Lung microvascular endothelial cell (primary cell): Measurements from ENCODE around the gene SIMC1. TPM values are rescaled to one million over a fixed set of nuclear protein-coding genes. Genes with fewer than 3 reads are reported as not detected.

Experiments
- DNase-seq, 2 donors: peaks; one replicate each; pipeline versions ENCODE4 v3.0.0 to v3.0.0-alpha.2; 2010; ENCODE audit warnings: low read depth in 2 of 2
- total RNA-seq: library from RNA; depleted of rRNA; stranded (reverse); fragments of >200 nt; gene quantifications from 2 replicates; pipeline ENCODE4 v1.2.1, GENCODE V29; 2014

The SIMC1 gene
- total RNA-seq, 1 donor from 2014 or later = 2.2 TPM

DNA sequence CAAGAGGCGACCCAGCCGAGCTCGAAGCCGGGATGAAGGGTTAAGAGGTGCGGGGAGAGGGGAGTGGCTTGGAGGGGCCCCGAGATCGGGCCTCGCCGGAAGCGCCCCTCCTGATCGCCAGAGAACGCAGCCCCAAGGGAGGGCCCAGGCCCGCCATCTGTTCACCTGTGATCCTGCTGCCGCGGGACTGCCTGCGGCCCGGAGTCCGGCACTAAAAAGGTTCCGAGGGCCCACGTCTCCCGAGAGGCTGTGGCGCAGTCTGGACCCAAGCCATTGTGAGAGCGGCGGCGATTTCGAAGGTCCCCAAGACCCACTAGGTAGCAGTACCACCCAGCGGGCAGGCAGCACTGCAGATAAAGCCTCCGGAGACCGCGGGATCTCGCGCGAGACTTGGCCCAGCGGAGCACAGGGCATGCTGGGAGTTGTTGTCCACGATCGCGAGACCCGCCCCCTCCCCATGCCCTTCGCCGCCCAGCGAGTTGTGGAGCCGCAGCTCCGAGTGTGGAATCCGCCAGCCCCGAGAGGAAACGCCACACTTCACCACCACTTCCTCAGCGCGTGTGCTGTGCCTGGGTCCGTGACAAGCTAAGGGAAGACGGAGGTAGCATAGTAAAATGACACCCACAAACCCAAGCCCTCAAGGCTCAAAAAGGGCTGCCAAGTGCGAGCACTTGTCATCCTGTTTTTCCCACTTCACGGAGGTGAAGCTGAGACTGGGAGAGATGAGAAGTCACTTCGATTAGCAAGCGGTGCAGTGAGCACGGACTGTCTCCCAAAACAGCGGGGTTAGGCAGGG is 123.4 kb downstream of the SIMC1 start, which contains the start of gene KIAA1191:
Gene KIAA1191 (minus strand): TSS at position 328 of the 796 bp plus-strand sequence. CDS start 2,256 bp downstream, outside the sequence.
- peak; percentile 94 to 95 for DNase-seq

DNA sequence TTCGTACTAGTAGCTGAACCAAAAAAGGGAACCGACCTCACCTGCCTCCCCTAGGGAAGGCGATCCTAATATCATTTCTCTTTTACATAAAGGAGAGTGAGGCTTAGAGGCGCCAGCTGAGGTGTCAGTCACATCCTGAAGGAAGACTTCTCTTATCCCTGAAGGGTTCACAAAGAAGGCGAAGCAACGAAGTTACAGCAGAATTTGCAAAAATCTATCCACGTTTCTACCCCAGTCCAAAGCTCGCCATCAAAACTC is 123.9 kb downstream of the SIMC1 start:
- no peak for DNase-seq

DNA sequence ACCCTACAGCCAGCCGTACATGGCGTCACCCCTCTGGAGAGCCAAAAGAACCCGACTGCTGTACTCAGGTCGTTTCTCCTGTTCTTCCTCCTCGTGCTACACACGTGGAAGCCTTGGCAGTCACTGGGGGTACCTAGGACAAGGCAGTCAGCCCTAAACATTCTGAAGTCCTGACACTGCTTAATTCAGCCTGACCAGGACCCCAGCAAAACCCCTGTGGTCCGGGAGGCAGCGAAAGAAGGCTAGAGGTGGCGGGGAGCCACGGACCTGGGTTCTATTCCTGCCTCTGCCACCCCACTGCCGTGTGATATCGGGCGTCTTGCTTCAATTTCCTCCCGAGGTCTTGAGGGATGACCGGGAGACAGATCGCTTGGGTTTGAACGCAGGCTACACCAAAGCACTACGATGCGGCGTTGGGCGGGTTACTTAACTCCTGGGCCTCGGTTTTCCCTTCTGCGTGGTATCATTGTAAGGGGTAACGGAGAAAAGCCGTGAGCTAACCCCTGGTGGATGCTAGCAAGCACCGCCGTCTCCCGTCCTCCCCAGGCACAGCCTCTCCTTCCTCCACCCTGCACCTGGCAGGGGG is 126.6 kb downstream of the SIMC1 start:
- DNase-seq = no peak

DNA sequence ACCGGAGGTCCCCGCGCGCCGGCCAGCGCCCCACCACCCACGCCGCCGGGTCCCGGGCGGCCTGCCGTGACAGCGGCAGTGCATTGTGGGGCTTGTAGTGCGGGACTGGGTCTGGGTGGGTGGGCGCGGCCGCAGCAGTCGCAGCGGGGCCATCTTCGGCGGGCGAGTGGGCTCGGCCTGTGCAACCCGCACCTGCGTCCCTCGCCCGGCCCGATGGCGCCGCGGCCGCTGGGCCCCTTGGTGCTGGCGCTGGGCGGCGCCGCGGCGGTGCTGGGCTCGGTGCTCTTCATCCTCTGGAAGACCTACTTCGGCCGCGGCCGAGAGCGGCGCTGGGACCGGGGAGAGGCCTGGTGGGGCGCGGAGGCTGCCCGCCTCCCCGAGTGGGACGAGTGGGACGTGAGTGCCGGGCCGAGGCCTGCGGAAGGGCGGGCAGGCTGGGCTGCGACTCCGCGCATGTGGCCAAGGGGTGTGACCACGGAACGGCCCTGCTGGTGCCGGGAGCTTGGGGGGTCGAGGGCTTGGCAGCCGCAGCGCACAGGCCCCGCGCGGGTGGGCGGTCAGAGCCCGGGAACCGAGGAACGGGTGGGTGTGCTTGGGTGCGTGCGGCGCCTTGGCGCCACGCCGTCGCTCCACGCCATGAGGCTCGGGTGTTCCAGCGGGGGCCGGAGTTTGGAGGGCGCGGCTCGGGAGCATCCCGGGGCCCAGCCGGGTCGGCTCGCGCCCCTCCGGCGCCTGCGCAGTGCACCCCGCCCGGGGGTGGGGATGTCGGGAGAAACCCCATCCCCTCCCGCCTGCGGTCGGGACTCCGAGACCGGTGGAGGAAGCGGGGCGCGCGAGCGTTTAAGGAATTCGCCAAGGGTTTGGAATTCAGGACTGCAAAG is 127.4 kb downstream of the SIMC1 start, which contains the start of gene ARL10:
Gene ARL10 (plus strand): TSS at position 137 of the 881 bp plus-strand sequence. CDS start 77 bp downstream, at position 214.
- peak; percentile 41 to 56 for DNase-seq

DNA sequence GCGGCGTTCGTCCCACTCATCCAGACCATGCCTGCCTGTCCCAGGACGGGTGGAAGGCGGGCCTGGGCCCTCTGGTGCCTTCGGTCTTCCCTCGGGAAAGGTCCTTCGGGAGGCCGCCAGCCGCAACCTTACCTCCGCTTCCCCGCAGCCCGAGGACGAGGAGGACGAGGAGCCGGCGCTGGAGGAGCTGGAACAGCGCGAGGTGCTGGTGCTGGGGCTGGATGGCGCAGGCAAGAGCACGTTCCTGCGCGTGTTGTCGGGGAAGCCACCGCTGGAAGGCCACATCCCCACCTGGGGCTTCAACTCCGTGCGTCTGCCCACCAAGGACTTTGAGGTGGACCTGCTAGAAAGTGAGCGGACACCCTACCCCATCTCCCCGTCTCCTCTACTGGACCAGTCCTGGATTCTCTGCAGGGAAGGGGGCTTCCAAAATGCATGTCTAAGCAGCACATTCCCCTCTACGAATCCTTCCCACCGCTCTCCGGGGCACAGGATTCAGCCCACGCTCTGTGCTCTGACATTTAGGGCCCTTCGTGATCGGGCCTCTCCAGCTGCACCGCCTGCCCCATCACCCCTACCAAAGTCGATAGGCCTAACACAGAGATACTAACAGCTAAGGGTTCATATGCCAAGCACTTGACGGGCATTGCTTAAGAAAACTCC is 128.1 kb downstream of the SIMC1 start:
- DNase-seq = peak in 1 of 2 donors; percentile 28

DNA sequence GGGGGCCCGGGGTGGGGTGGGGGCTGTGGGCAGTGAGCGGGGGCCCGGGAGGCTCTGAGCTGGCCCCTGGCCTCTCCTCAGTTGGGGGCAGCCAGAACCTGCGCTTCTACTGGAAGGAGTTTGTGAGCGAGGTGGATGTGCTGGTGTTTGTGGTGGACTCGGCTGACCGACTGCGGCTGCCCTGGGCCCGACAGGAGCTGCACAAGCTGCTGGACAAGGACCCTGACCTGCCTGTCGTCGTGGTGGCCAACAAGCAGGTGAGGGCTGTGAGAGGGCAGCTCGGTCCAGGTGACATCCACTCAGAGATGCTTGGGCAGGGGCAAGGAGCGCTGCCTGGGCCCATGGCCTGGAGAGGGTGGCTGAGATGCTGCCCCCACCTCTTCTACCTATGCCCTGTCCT is 130.5 kb downstream of the SIMC1 start:
- no peak for DNase-seq

DNA sequence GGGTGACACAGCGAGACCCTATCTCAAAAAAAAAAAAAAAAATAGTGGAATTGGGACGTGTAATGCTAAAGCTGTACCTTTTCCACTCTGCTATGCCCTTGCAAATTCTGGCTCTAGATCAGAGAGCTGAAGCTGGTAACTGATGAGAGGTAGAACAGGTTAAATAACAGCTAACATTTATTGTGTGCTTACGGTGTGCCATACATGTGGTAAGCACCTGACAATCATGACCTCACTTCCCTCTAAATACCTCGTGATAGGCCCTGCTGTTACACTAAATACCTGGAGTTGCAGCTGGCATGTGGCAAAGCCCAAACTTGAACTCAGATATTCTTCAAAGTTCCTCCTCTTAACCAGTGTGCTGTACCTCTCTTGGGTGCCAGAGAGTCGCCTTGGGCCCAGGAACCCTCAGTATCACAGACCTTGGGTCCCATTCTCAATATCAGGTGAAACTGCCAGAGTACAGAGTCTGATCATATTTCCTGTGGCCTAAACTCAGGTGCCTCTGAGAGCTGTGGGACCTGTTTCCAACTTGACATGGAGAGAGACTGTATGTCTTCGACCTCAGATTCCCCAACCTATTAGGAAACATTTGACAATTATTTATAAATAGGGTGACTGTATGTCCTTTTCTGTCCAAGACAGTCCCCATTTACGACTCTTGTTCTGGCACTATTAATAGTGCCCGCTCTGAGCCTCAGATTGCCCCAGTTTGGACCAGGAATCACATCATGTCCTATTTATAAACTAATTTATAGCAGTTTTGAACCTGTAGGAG is 131.9 kb downstream of the SIMC1 start:
- DNase-seq = no peak

DNA sequence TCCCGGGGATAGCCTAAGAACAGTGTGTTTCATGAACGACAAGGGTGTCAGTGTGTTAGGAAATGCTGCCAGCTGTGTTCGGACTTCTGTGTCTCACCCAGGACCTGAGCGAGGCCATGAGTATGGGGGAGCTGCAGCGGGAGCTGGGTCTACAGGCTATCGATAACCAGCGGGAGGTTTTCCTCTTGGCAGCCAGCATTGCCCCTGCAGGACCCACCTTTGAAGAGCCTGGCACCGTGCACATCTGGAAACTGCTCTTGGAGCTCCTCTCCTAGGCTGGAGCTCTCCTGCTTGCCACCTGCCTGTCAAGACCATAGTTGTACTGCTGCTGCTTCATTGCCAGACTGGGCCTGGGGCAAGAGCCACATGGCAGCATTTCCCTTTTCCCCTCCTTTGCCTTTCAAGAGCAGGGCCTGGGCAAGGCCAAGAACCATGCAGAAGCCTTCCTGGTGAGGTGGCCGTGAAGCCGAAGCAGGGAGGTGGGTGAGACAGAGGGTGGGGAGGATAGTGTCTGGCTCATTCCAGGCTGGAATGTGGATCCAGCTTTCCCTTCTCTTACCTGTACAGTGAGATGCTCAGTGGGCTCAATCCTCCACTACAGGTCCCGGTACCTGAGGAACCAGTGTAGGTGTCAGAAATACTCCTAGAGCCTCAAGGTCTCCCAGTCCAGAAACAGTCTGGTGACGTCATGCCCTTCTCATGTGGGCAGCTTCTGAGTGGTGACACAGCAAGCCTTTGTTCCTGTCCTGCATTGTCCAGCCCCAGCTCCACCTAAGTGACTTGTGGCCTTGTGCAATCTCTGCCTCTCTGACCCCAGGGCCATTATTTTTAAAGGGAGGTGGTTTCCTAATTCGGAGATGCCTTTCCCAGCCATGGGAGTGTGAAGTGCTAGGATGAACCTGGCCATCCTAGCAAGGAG is 133.7 kb downstream of the SIMC1 start:
- DNase-seq = peak in 1 of 2 donors; percentile 21

DNA sequence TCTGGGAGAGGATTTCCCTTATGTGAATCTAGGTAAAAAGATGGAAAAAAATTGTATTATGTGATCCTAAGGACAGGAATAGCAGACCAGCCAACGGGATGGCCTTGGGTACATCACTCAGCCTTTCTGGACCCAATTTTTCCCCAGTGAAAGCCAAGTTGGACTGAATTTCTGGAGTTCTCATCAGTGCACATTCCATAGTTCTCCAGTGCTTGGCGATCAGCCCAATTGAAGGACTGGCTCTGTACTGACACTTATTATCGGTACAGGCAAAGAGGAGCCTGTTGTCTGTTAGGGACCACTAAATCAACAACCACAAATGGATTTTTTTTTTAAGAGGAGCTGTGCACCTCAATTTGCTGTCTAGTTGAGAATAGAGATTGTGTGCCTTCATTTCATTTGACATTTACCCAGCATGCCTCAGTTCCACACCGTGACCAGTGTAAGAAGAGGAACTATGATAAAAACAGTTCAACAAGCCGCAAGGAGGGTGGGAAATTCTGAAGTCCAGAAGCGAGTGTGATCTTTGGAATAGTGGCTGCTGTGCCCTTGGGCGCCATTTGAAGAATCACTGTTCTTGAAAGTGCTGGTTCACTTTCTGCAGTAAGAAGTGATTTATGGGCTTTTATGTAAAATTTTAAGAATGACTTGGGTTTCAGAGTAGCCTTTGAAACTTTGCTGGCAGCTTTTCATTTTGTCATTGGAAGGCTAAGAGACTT is 135.0 kb downstream of the SIMC1 start:
- no peak for DNase-seq

DNA sequence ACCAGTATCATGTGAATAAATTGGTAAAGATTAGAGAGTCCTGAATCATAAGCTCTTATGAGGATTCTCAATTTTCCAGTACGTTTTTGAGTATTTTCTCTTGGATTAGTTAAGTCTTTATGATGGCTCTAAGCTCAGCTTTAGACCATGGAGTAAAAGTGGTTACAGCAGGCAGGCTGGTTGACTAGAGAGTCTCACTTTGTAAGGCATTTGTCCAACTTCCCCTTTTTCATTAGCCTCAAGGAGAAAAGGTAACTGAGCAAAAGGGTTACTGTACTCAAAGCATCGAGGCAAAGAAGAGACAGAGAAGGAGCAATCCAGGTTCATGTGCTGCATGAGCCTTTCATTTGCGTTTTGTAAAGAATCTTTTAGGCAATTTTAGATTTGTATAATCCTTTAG is 141.7 kb downstream of the SIMC1 start:
- DNase-seq = no peak

DNA sequence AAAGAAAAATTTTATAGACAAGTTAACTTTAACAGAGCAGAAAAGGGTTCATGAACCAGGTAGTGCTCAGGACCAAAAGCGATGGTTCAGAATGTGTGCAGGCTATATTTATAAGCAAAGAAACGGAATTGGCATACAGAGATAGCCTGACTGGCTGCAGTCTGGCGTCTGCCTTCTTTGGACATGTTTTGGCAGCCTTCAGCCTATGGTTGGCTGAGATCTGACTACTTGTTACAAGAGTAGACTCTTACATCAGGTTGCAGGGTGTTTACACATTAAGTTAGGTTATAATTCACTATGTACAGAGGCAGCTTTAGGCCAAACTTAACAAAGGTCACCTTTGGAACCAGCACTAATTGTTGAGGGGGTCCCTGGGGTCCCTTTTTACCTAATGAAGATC is 143.2 kb downstream of the SIMC1 start:
- no peak for DNase-seq

DNA sequence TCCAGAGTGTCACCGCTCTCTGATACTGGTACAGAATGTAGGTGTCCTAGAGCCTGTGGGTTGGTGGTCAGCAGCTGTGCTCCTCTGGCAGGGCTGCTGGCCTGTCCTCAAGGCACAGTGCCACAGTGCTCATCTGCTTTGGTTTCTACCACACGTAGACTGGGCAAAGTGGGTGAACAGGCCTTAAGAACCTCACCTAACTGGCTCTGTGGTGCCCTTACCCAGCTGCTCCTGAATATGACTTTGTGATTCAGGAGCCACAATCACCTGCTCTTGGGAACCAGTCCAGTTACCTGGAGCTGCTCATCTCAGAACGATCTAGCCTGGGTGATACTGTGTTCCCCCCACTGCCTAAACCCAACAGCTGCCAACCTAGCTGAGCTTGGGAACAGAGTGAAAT is 143.8 kb downstream of the SIMC1 start:
- no peak for DNase-seq

DNA sequence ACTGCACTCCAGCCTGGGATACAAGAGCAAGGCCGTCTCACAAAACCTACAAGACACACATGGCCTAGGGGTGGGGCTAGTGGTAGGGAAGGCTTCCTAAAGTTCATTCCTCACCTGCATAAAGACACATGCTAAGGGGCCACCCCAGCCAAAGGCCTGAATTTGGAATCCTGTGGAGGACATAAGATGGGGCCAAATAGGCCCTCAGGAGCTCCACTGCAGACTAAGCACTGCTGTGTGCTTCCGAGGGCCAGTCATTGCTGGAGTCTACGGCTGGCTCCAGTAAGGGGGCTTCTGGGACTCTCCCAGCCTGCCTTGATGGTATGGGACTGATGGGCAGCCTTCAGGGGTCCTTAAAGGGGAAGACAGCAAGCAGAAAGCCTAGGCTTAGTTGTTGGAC is 144.5 kb downstream of the SIMC1 start:
- no peak for DNase-seq

DNA sequence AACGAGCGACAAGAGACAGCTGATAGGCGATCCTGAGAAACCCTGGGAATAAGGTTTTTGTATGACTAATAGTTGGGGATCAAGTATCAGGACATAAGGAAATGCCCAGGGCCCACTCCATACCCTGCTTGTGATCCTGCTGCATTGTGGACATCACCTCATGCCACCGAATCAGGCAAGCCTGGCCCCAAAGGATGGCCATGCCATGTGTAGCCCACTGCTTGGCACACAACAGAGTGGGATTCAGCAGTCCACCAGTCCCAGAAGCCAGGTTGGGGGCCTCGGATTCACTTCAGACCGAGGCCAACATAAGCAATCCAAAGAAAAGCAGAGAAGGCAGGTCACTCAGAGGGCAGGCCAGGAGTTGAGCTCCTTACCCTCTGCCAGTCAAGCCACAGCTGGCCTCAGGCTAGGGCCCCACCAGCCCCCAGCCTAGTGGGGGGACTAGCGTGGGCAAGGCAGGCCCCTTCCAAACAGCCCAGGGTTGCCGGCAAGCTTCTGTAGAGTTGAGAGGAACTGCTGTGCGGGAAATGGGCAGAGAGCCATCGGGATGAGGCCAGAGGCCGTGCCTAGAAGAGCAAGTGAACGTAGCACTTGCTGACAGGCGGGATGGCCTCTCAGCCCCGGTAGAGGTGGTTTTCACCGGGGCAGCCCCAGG is 145.2 kb downstream of the SIMC1 start:
- no peak for DNase-seq

DNA sequence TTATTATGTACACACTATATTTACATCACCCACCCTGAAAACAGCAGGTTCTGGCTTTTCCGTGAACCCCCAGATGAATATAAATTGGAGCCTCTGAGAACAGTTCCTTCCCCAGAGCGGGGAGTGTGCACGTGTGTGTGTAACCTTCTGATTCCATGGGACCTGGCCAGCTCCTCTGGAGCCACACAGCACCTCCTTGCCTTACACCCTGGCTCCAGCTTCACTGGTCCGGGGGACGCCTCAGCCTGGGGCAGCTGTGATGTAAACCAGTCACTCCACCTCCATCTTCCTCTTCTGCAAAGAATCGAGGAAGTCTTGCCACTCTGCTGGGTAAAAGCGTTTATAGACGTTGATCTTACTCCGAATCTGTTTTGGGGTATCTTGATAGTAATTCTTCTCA is 145.7 kb downstream of the SIMC1 start:
- no peak for DNase-seq

DNA sequence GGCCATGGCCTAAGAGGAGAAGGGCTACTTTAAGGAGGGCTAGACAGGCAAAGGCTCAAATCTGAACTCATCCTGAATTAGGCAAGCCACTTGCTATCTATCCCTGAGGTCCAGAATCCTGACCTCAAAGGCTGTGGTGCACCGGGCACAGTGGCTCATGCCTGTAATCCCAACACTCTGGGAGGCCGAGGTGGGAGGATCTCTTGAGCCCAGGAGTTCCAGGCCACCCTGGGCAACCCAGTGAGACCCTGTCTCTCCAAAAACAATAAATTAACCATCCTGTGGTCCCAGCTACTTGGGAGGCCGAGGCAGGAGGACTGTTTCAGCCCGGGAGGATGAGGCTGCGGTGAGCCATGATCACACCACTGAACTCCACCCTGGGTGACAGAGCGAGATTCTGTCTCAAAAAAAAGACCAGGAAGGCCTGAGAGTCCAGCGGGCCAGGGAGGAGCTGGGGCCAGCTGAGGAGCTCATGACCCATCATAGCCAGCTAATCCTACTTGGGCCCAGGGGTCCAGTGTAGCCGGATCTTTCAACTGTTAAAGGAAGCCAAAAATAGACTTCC is 146.2 kb downstream of the SIMC1 start:
- no peak for DNase-seq

DNA sequence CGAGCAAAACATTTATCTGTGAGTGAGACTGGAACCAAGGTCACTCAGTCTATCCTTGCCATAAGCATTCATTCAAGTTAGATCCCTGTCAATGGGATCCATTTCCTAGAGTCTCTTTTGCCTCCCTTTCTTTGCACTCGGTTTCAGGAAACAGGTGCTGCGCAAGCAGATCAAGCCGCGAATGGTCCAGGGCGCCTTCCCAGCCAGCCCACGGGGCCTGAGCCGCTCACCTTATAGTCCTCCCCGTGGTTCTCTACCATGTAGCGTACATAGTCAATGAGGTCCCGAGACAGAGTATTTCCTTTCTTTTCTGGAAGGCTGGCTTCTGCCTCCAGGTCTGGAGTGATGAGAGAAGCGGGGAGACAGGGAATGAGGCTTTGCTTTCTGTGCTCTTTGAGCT is 146.8 kb downstream of the SIMC1 start:
- DNase-seq = no peak

DNA sequence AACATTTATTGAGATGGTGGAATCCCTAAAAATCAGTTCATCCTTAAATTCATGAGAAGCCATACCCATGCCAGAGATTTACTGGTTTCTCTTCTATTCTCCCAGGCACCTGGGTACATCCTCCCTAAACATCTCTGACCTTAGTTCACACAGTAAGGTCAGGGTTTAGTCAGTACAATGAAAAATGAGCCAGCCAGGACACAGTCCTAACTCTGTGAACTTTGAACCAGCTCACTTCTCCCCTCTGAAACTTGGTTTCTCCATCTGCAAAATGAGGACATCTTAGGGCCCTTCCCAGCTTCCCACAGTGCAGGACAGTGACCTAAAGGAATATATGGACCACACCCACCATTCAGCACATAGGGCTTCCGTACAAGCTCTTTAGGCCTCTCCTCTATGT is 148.3 kb downstream of the SIMC1 start:
- DNase-seq = no peak
